Glomerular visceral epithelial cell (primary cell): Measurements from ENCODE around the gene SYTL2.
"Not testable (repeated sequence)": the region's sequence is repeated elsewhere in the genome, so short reads cannot be mapped to it uniquely, and the experiment has no call there.

ENCODE experiments used
- DNase-seq: peaks from one replicate; pipeline ENCODE4 v3.0.0-alpha.2; 2016; ENCODE audit errors: extremely low spot score

SYTL2 gene

GRCh38 chr11:85810871-85811611 is at the start of gene SYTL2:
Gene SYTL2, minus strand, starts transcription at chr11:85811141. Its CDS starts 53,416 bp downstream, at chr11:85757725.
- DNase-seq = peak; percentile 59

- not testable (repeated sequence) for DNase-seq
Observed at GRCh38 chr11:85859541-85859940, 48.6 kb upstream of the SYTL2 start.

- DNase-seq = no peak
Observed at GRCh38 chr11:85857098-85857497, 46.2 kb upstream of the SYTL2 start.

- no peak for DNase-seq
Observed at GRCh38 chr11:85855341-85855656, 44.4 kb upstream of the SYTL2 start, which contains the start of gene CCDC83. Gene CCDC83, plus strand, starts transcription at chr11:85855383. Its CDS starts 9,741 bp downstream, at chr11:85865124.

GRCh38 chr11:85854557-85855340 is 43.8 kb upstream of the SYTL2 start:
- DNase-seq = peak; percentile 94

- no peak for DNase-seq
Observed at GRCh38 chr11:85854212-85854556, 43.2 kb upstream of the SYTL2 start.

- DNase-seq = not testable (repeated sequence)
Observed at GRCh38 chr11:85853541-85853940, 42.6 kb upstream of the SYTL2 start.

GRCh38 chr11:85852754-85853153 is 41.8 kb upstream of the SYTL2 start:
- not testable (repeated sequence) for DNase-seq

- no peak for DNase-seq
Observed at GRCh38 chr11:85848556-85848955, 37.6 kb upstream of the SYTL2 start.

GRCh38 chr11:85848006-85848405 is 37.1 kb upstream of the SYTL2 start:
- no peak for DNase-seq

- no peak for DNase-seq
Observed at GRCh38 chr11:85847436-85847835, 36.5 kb upstream of the SYTL2 start.

GRCh38 chr11:85845124-85845631 is 34.2 kb upstream of the SYTL2 start:
- DNase-seq = peak; percentile 11

- peak; percentile 83 for DNase-seq
Observed at GRCh38 chr11:85844439-85845123, 33.6 kb upstream of the SYTL2 start.

GRCh38 chr11:85843929-85844328 is 33.0 kb upstream of the SYTL2 start:
- DNase-seq = no peak

GRCh38 chr11:85840932-85841331 is 30.0 kb upstream of the SYTL2 start:
- DNase-seq = not testable (repeated sequence)

- no peak for DNase-seq
Observed at GRCh38 chr11:85835729-85836128, 24.8 kb upstream of the SYTL2 start.

GRCh38 chr11:85835263-85835662 is 24.3 kb upstream of the SYTL2 start:
- DNase-seq = no peak

- no peak for DNase-seq
Observed at GRCh38 chr11:85831050-85831449, 20.1 kb upstream of the SYTL2 start.

- no peak for DNase-seq
Observed at GRCh38 chr11:85829172-85829571, 18.2 kb upstream of the SYTL2 start.

- no peak for DNase-seq
Observed at GRCh38 chr11:85828640-85828978, 17.7 kb upstream of the SYTL2 start.

GRCh38 chr11:85827748-85828639 is 17.1 kb upstream of the SYTL2 start:
- peak; percentile 60 for DNase-seq
